GM11168 (cell line): ENCODE measurements around the gene LCK.

Experiments used
- in situ Hi-C: fragments of 300-500 bp; cut with MboI; formaldehyde crosslinking; loops from one replicate; pipeline ENCODE4 v1.12.0; 2022; ENCODE audit warnings: low sequenced_read_pairs; ENCODE audit not compliant: unreplicated experiment

Gene LCK

GRCh38 chr1:32311709-32312393 lies 60.8 kb downstream of the LCK start:
- in situ Hi-C loops, result no loop called here

- in situ Hi-C loops, result no loop called here
Measured at GRCh38 chr1:32316903-32317277, 65.8 kb downstream of the LCK start.

GRCh38 chr1:32318127-32318869 lies 67.2 kb downstream of the LCK start:
- in situ Hi-C loops, result no loop called here

- in situ Hi-C loops, result no loop called here
Measured at GRCh38 chr1:32321712-32322291, 70.7 kb downstream of the LCK start.

- in situ Hi-C loops, result no loop called here
Measured at GRCh38 chr1:32327204-32327603, 76.1 kb downstream of the LCK start.

GRCh38 chr1:32329931-32330466 lies 78.9 kb downstream of the LCK start:
- in situ Hi-C loops, result no loop called here

GRCh38 chr1:32330558-32331151 lies 79.6 kb downstream of the LCK start:
- in situ Hi-C loops, result no loop called here

- in situ Hi-C loops, result no loop called here
Measured at GRCh38 chr1:32331549-32331948, 80.5 kb downstream of the LCK start.

GRCh38 chr1:32332290-32333079 lies 81.4 kb downstream of the LCK start:
- in situ Hi-C loops, result no loop called here

- in situ Hi-C loops, result no loop called here
Measured at GRCh38 chr1:32333251-32333963, 82.3 kb downstream of the LCK start.

- in situ Hi-C loops, result no loop called here
Measured at GRCh38 chr1:32334274-32334861, 83.3 kb downstream of the LCK start.

- in situ Hi-C loops, result no loop called here
Measured at GRCh38 chr1:32334864-32335534, 83.9 kb downstream of the LCK start.

GRCh38 chr1:32335535-32335789 lies 84.4 kb downstream of the LCK start:
- in situ Hi-C loops, result no loop called here
